HEK293T (cell line): Measurements from ENCODE around the gene SDR39U1.

Experiments
- BHLHE40 ChIP-seq: fragments of 450-650 bp; IDR thresholded peaks from 2 replicates; pipeline ENCODE4 v1.6.1; 2016; ENCODE audit warnings: mild to moderate bottlenecking, moderate library complexity, borderline replicate concordance
- CTBP1 ChIP-seq: fragments of 450-650 bp; IDR thresholded peaks from 2 replicates; pipeline ENCODE4 v1.6.1; 2016; ENCODE audit warnings: borderline replicate concordance
- ELF4 ChIP-seq: fragments of 450-650 bp; IDR thresholded peaks from 2 replicates; pipeline ENCODE4 v1.6.1; 2017; ENCODE audit warnings: antibody characterized with exemption
- FOXA1 ChIP-seq: fragments of 450-650 bp; IDR thresholded peaks from 2 replicates; pipeline ENCODE4 v1.6.1; 2016; ENCODE audit warnings: mild to moderate bottlenecking
- FOXK2 ChIP-seq: fragments of 450-650 bp; IDR thresholded peaks from 2 replicates; pipeline ENCODE4 v1.6.1; 2016; ENCODE audit warnings: mild to moderate bottlenecking
- FOXM1 ChIP-seq: fragments of 450-650 bp; IDR thresholded peaks from 2 replicates; pipeline ENCODE4 v1.6.1; 2017; ENCODE audit warnings: mild to moderate bottlenecking, borderline replicate concordance
- HDGF ChIP-seq: fragments of 450-650 bp; IDR thresholded peaks from 2 replicates; pipeline ENCODE4 v1.6.1; 2017; ENCODE audit warnings: antibody characterized with exemption, borderline replicate concordance
- LEF1 ChIP-seq: fragments of 450-650 bp; IDR thresholded peaks from 2 replicates; pipeline ENCODE4 v1.6.1; 2017; ENCODE audit warnings: mild to moderate bottlenecking, borderline replicate concordance
- NFRKB ChIP-seq: fragments of 450-650 bp; IDR thresholded peaks from 2 replicates; pipeline ENCODE4 v1.6.1; 2016; ENCODE audit warnings: mild to moderate bottlenecking, moderate library complexity
- SP1 ChIP-seq: fragments of 450-650 bp; IDR thresholded peaks from 2 replicates; pipeline ENCODE4 v1.6.1; 2017
- TARDBP ChIP-seq: fragments of 450-650 bp; IDR thresholded peaks from 2 replicates; pipeline ENCODE4 v1.6.1; 2016
- ZNF384 ChIP-seq: fragments of 450-650 bp; IDR thresholded peaks from 2 replicates; pipeline ENCODE4 v1.6.1; 2016

GRCh38 chr14:24422694-24423601 is 19.6 kb downstream of the SDR39U1 start:
- TF ChIP-seq TARDBP = no peak
- TF ChIP-seq SP1 = no peak
- no peak for TF ChIP-seq FOXK2
- no peak for TF ChIP-seq BHLHE40
- TF ChIP-seq HDGF = no peak
- no peak for TF ChIP-seq NFRKB
- TF ChIP-seq FOXM1 = no peak
- no peak for TF ChIP-seq ZNF384
- TF ChIP-seq LEF1 = no peak
- TF ChIP-seq CTBP1 = no peak
- no peak for TF ChIP-seq FOXA1
- TF ChIP-seq ELF4 = no peak
